GM12892 (cell line): Measurements from ENCODE around the gene UCK1.

Experiments used
- POLR2A ChIP-seq: IDR thresholded peaks from 2 replicates; pipeline ENCODE4 v1.6.1; 2011; ENCODE audit warnings: low read depth, low read length, control low read depth
- TAF1 ChIP-seq: IDR thresholded peaks from 2 replicates; pipeline ENCODE4 v1.6.1; 2011; ENCODE audit warnings: low read depth, mild to moderate bottlenecking, control low read depth, low read length, borderline replicate concordance

DNA sequence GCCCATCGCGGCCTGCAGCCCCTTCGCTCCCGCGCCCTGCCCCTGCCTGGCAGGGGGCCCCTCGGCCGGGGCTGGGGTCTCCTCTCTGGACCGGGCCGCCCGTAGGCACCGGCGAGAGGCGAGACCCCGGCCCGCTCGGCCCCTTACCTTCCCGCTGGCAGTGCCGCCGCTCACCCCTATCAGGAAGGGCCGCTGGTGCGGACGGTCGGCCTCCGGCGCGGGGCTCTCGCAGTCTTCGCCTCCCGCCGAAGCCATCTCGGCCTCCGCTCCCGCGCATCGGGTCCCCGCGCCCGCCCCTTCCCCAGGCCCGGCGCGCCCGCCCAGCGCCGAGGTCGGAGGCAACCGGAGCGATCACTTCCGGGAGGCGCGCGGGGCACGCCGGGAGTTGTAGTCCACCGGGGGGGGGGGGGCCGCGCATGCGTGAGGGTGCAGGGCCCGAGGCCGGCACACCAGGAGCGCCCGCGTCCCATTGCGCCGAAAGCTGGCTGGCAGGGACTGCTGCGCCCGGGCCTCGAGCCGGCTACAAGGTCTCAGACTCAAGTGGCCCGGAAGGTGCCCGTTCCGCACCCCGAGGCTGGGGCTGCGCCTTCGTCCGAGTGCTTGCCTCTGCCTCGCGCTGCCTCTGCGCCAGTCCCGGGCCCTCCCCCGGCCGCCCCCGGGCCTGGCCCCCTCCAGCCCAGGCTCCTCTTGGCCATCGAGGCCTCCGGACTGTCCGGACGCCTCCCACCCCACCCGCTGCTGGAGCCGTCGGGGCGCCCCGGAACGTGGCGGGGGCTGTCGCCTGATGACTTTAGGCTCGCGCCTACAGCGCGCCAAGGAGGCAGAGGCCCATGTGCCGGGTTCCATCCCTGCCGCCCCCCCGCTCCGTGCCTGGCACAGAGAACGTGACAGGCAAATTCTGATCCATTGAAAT lies at the start of gene UCK1:
- TF ChIP-seq POLR2A (peak; percentile 50; the same call in 1 of the 2 replicates), TAF1 (no peak; the same call in 1 of the 2 replicates)
